ENCODE results near the gene ITSN1.

The ITSN1 gene

DNA sequence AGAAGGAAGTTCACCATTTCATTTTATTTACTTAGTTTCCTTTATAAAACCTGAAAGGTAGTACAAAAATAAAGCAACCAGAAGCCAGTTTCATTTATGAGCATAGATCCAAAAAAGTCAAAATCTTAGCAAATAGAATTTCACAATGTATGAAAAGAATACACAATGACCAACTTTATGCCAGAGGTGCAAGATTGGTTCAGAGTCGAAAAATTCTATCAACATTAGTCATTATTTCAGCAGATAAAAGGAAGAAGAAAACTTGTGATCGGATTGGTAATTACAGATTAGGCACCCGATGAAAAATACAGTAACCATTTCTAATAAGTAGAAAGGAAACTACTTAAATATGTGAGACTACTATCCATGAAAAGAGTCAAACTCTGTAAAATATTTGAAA is 89.1 kb downstream of the ITSN1 start:
- no peak for DNase-seq (ENCODE audit: low spot score)

DNA sequence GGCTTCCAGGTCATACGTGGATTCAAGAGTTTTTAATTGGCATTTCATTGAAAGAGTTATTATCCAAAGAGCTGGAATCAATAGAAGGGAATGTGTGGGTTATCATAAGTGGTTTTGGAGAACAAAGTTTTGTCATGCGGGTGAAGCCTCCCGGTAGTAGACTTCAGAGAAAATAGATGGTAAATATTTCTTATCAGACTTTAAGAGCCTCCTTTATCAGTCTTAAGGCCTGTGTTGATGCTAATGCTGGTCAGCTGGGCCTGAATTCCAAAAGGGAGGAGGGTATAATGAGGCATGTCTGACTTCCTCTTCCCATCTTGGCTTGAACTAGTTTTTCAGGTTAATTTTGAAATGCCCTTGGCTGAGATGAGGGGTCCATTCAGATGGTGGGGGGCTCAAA is 89.7 kb downstream of the ITSN1 start:
- DNase-seq (ENCODE audit: low spot score), result no peak

DNA sequence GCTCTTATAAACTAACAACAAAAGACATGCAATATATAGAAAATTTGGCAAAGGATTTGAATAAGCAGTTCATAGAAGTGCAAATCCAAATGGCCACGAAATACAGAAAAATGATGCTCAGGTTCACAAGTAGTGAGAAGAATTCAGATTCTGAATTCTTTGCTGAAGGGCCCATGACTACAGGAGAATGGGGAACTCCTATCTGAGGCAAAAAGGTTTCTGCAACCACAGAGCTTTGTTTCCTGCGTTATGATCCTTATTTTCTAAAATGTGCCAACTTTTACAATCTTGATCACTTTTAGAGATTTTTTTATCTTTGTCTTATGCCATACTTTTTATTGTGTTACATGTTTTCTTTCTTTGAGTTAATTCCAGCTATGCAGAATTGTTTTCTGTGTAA is 91.3 kb downstream of the ITSN1 start:
- DNase-seq (ENCODE audit: low spot score), result no peak

DNA sequence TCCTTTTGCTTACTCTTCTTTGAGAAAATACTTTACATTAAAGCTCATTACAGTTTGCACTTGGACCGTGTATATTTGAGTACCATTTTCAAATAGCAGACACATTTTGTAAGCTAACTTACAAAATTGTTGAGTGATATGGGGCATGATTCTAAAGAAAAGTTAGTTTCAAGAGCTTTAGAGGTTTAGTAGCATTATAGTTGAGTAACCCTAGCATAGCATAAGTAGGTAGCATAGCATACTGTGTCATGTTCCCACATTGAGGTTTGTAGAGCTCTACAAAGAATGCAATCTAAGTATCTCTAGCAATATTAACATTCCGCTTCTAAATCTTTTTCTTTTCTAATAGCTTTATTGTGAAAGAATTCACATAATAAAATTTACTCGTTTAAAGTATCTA is 92.0 kb downstream of the ITSN1 start:
- DNase-seq (ENCODE audit: low spot score), result no peak

DNA sequence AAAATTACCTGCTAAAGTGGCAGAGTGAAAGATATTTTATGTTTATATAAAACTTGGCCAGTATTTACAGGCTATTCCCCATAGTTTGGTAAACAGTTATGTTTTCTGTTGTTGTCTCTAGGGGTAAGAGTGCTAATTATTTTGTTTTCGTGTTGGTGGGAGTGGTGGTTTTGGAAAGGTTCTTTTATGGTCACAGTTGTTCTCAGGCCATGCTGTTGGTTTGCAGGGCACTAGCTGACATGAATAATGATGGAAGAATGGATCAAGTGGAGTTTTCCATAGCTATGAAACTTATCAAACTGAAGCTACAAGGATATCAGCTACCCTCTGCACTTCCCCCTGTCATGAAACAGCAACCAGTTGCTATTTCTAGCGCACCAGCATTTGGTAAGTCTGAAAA is 92.5 kb downstream of the ITSN1 start:
- DNase-seq (ENCODE audit: low spot score), result no peak

DNA sequence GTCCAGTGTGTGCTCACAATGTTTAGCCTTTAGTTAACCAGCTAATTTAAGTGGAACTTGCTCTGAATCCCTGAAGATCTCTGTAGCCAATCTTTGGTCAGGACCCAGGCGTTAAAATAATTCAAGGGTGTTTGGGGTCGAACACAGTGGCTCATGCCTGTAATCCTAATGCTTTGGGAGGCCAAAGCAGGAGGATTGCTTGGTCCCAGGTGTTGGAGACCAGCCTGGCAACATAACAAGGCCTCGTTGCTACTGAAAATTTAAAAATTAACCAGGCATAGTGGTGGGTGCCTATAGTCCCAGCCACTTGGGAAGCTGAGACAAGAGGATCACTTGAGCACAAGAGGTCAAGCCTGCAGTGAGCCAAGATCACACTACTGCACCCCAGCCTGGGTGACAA is 94.3 kb downstream of the ITSN1 start:
- no peak for DNase-seq (ENCODE audit: low spot score)

DNA sequence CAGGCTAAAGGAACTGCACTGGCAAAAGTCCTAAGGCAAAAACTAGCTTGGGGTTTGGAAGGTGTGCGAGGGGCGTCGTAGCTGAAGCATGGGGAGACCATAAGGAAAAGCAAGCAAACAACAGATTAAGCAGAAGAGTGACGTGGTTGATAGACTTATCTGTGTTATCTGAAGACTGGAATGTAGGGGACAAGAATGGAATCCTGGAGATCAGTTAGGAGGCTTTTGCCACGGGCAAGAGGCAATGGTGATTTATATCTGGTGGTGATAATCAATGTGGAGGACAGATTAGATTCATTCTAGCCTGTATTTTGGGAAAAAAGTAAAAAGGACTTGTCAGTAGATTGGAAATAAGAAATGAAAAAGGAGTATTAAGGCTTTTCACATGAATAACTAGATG is 97.4 kb downstream of the ITSN1 start:
- DNase-seq (ENCODE audit: low spot score), result no peak

DNA sequence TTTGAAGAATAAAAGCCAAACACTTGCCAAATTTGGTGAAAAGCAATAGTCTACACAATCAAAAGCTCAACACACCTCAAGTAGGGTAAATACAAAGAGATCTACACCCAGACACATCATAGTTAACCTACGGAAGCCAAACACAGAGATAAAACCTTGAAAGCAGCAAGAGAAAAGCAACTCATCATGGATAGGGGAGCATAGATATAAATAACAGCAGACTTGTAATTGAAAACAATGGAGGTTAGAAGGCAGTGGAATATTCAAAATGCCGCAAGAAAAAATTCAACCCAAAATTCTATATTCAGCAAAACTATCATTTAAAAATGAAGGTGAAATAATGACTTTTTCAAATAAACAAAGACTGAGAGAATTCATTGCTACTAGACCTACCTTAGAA is 105.1 kb downstream of the ITSN1 start:
- no peak for DNase-seq (ENCODE audit: low spot score)

DNA sequence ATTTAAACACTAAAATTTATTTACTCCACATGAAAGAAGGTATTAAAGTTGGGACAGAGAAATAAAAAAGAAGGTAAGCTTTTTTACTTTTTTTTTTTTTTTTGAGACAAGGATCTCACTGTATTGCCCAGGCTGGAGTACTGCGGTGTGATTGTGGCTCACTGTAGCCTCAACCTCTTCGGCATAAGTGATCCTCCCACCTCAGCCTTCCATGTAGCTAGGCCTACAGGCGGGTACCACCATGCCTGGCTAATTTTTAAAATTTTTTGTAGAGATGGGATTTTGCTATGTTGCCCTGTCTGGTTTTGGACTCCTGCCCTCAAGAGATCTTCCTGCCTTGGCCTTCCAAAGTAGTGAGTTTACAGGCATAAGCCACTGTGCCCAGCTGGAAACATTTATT is 106.6 kb downstream of the ITSN1 start:
- no peak for DNase-seq (ENCODE audit: low spot score)

DNA sequence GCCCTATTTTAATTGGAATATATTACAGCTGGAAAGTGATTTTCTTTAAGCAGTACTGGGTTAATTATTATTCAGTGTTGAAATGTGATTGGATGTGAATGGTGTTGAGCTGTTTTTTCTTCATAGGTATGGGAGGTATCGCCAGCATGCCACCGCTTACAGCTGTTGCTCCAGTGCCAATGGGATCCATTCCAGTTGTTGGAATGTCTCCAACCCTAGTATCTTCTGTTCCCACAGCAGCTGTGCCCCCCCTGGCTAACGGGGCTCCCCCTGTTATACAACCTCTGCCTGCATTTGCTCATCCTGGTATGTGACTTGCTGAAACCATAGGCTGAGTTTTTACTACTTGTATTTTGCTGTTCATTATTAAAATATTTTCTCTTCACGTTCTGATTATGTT is 107.7 kb downstream of the ITSN1 start:
- no peak for DNase-seq (ENCODE audit: low spot score)

DNA sequence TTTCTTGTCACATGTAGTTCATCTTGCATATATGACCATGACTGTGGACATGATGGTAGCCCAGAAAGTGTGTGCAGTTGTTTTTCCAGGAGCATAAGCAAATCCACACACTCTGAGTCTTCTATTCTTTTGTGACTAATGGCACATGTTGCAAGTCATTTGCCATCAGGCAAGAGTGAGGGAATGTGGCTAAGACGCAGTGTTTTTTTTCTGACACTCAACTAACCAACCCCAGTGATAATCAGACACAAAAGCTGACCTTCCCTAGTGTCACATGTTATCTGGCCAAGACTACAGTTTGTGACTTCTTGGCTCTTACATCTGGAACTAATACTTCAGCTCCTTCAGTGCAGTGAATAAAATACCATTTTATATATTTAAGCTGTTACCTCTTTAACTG is 108.8 kb downstream of the ITSN1 start:
- no peak for DNase-seq (ENCODE audit: low spot score)

DNA sequence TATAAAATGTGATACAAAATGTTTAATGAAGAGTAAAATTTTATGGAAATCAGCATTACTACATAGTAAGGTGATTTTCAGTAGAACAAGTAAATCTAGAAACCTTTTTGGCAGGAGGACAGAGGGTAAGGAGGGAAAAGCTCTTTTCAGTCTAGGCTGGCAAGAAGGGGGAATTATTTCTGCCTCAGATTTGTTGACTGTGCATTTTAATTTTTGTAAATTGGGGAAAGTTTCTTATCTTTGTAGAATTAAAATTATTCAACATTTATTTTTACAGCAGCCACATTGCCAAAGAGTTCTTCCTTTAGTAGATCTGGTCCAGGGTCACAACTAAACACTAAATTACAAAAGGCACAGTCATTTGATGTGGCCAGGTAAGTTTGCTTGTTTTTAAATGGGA is 109.2 kb downstream of the ITSN1 start:
- DNase-seq (ENCODE audit: low spot score), result no peak

DNA sequence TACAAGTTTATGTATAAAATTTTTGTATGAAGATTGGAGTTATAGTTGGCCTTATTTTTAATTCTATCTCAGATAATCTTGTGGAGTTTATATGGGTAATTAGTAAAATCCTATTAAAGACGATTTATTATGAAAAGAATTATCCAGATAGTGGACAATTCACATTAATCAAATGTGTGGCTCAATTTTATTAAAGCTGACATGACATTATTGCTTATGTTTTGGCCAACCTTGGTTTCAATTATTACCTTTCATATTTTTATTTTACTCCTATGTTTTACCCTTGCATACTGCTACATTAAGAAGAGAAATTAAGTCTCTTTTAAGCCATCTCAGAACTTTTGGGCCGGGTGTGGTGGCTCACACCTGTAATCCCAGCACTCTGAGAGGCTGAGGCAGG is 110.0 kb downstream of the ITSN1 start:
- no peak for DNase-seq (ENCODE audit: low spot score)

DNA sequence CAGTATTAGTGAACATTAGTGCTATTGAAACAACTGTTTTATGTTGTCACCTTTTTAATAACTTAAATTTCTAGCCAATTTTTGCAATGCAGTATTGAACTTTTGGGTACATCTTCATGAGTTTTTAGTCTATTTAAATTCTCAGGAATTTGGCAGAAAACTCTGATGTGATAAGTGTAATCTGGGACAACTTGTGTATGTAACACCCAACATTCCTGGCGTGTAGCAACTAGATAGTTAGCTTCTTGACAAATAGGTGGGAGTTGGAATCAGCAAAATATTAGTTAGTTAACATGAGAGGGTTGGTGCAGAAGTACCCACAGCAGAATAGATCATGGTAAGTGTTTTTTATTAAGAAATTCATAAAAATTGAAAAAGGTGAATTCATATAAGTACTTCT is 111.6 kb downstream of the ITSN1 start:
- no peak for DNase-seq (ENCODE audit: low spot score)

DNA sequence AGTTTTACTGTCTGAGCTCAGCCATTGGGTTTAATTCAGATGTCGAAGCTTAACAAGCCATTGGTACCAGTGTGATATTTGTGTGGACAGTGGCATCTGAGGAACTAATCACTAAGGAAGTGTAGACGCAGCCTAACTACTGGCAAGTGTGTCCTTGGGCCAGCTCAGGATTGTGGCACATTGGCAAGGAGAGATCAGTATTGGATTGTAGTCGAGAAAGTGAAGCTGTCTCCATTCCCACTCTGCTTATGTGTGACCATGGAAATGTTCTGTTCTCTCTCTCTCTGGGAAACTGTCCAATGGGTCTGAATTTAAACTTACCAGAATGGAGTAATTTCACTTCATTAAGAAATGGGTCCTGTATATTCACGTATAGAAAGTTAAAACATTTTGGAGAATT is 112.2 kb downstream of the ITSN1 start:
- no peak for DNase-seq (ENCODE audit: low spot score)

DNA sequence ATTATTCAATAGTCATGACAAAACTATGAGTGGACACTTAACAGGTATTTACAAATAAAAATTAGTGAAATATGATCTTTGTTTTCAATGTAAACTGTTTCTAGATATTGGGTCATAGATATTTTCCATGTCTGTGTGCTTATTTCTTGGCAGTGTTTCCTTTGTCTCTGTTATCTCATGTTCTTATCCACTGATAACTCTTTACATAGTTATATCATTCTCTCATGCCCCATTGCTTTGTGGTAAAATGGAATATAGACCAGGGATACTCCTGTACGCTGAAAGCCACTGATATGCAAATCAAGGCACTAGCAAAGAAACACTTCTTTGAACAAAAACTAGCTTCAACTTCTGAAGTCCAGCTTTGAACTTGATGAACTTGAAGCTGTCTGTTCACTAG is 113.1 kb downstream of the ITSN1 start:
- no peak for DNase-seq (ENCODE audit: low spot score)

DNA sequence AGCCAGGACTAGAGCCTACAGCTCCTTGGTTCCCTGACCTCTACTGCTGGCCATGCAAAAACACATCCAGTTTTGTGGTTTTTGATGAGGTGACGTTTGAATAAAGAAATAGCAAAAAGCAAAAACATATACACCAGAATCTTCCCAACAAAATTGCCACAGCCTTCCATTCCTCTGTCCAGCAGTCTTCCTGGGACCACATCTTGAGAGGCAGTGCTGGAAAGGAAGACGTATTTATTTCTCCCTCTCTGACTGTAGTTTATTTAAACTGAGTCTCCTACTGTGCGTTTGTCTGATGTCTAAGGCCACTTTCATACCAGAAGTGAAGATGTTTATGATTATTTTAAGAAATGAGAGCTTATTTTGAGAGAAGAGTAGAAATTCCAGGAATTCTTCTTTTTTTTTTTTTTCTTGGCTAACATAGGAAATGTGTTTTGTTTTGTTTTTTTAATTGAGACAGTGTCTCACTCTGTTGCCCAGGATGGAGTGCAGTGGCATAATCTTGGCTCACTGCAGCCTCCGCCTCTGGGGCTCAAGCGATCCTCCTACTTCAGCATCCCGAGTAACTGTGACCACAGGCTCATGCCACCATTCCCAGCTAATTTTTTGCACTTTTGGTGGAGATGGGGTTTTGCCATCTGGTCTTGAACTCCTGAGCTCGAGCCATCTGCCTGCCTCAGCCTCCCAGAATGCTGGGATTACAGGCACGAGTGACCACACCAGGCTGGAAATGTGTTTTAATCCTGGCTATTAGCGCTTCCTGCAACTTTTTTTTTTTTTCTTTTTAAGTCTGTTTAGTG is 118.5 kb downstream of the ITSN1 start:
- DNase-seq (ENCODE audit: low spot score), result no peak

DNA sequence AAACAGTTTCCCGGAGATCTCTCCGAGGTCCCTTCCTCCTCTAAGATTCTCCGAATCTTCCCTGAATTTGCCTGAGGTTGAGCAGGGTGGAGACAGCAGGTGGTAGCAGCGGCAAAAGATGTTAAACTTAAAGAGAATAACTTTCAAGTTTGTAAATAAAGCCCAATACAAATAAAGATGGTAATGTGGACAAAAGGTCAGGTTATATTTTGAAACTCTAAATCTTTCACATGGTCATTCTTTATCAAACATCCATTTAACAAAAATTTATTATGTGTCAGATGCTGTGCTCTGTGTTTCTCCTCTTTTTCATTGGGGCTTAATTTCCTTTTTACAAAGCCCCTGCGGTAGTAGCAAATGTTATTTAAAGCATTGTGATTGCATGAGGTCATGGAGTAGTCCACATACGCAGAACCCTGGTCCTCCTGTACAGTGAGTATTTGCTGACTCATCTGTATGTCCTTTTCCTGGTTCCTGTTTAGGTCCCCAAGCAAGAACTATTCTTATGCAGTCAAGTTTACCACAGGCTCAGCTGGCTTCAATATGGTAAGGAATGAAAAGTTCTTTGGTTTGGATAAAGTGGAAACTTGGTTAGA is 119.2 kb downstream of the ITSN1 start:
- DNase-seq (ENCODE audit: low spot score), result no peak

DNA sequence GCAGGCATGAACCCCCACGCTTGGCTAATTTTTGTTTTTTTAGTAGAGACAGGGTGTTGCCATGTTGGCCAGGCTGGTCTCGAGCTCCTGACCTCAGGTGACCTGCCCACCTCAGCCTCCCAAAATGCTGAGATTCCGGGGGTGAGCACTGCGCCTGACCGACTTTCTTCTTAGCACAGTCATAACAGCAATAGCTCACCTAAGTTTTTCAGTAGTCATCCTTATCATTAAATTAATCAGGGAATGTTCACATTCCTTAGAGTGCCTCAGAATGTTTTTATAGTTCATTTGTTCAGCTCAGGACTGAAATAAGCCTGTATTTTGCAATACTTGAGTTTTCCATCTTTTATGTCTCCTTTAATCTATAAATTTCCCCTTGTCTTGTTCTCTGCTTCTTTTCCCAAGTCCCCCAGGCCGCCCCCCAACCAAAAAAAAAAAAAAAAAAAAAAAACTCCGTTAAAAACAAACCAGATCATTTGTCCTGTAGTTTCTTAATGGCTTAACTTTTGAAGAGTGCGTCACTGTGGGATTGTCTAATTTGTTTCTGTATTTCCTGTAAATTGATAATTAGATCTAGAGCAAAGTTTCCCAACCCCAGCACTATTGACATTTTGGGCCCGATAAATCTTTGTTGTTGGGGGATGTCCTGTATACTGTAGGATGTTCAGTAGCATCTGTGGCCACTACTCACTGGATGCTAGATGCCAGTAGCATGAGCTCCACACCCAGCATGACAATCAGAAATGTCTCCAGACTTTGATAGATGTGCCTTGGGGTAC is 120.7 kb downstream of the ITSN1 start:
- DNase-seq (ENCODE audit: low spot score), result no peak

DNA sequence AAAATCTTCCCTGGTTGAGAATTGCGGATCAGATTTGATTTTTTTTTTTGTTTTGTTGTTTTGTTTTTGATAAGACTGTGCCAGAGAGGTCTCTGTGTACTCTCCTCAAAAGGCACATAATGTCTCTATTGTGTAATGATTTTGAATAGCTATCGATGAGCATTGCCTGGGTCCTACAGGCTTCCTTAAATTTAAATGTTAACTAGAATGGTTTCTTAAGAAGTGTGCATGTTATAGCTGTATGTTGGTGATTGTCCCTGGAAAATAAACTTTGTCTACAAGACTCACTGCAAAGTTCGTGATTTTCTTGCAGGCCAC is 121.2 kb downstream of the ITSN1 start:
- no peak for DNase-seq (ENCODE audit: low spot score)

DNA sequence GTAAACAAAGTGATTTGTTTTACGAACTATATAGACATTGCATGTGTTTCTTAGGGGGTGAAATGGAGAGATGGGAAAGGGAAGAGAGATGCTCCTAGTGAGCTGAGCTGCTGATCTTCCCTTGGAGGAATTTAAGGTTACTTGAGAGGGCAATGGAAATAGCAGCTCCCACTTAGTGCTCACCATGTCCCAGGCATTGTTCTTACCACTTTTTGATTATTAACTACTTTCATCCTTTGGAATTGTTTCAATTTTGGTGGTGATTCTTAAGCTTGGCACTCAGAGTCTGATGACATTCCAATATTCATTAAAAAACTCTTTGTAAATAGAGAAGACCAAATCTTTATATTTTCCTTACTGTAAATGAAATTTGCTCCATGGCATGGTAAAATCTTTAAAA is 124.9 kb downstream of the ITSN1 start:
- DNase-seq (ENCODE audit: low spot score), result no peak

DNA sequence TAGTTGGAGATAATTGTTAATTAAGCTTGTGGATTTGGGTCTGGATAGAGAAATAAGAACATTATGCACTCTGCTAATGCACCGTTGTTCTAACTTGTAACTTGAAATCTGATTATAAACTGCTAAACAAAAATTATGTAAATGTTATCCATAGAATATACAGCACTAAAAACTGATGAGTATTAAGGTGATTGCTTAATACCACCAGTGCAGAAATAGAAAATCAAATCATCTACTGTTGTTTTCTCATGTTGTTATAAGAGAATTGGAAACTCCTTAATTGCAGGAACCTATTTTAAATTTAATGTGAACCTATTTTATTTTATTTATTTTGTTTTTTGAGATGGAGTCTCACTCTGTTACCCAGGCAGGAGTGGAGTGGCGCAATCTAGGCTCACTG is 125.7 kb downstream of the ITSN1 start:
- DNase-seq (ENCODE audit: low spot score), result no peak

DNA sequence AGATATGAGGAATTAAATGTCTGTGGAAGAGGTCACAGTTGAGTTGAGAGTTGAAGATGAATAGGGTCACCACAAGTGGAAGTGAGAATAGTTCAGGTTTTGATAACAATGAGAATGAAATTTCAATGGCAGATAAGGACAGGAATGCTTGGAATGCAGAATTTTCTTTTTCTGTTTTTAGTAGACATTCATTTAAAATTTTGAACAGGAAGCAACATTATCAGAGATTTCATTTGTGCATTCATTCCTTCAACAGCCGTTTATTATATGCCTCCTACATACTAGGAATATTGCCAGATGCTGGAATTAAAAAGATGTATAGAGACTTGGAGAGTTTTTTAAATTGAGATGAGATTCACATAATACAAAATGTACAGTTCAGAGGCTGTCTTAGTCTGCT is 126.8 kb downstream of the ITSN1 start:
- DNase-seq (ENCODE audit: low spot score), result no peak

DNA sequence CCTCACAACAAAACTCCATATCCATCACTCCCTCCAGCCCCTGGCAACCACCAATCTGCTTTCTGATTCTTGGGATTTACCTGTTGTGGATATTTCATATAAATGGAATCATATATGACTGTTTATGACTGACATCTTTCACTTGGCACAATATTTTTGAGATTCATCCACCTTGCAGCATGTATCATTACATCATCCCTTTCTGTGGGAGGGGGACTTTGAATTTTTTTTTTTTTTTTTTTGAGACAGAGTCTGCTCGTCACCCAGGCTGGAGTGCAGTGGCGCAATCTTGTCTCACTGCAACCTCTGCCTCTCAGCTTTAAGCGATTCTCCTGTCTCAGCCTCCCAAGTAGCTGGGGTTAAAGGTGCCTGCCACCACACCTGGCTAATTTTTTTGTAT is 128.2 kb downstream of the ITSN1 start:
- DNase-seq (ENCODE audit: low spot score), result no peak

Measured in activated CD4-positive, alpha-beta T cell treated with anti-CD3 and anti-CD28 coated beads, Interleukin-2, Interleukin-4, amounts not matched to agents 100 ng/mL and 50 ng/mL, durations not matched to agents 16 hours and 8 hours (primary cell).